ENCODE data around the gene IL21.
"Not testable (repeated sequence)": the region's sequence is repeated elsewhere in the genome, so short reads cannot be mapped to it uniquely, and the experiment has no call there.

IL21 gene

DNA sequence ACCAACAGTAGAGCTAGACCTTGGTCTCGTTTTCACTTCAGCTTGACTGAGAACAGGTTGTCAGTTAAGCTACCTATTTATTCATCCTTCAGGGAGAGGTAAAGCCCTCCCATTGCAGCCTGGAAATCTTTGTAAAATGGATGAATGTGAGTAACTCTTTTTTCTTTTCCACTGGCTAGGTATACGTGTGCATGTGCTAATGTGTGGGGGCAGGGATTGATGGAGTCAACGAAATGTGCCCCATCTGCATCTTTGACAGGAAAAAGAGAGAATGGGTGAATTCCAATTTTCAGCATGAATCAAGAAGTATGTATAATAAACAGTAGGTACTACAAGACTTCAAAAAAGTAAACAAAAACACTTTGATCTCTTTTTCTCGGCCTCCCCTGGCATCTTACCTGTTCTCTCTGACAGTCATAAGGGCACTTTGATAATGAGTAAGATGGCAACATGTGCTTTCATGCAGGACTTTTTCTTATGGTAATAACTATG is at the start of gene IL21:
TSS of gene IL21 (minus strand) at position 51 of the 492 bp plus-strand sequence. CDS start 55 bp downstream, outside the sequence.
- DNase-seq, result no peak

DNA sequence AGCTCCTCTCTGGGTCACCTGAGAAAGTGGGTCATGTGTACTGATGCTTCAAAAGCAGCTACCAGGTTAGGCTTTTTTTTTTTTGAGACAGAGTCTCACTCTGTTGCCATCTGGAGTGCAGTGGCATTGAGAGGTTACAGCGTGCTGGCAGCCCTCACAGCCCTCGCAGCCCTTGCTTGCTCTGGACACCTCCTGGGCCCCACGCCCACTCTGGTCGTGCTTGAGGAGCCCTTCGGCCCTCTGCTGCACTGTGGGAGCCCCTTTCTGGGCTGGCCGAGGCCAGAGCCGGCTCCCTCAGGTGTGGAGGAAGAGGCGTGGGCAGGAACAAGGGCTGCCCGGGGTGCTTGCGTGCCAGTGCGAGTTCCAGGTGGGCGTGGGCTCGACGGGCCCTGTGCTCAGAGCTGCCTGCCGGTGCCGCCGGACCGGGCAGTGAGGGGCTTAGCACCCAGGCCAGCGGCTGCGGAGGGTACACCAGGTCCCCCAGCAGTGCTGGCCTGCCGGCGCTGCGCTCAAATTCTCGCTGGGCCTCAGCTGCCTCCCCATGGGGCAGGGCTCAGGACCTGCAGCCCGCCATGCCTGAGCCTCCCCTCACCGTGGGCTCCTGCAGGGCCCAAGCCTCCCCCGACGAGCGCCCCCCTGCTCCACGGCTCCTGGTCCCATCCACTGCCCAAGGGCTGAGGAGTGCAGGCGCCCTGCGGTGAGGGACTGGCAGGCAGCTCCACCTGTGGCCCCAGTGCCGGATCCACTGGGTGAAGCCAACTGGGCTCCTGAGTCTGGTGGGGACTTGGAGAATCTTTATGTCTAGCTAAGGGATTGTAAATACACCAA is 49.3 kb upstream of the IL21 start:
- no peak for DNase-seq

DNA sequence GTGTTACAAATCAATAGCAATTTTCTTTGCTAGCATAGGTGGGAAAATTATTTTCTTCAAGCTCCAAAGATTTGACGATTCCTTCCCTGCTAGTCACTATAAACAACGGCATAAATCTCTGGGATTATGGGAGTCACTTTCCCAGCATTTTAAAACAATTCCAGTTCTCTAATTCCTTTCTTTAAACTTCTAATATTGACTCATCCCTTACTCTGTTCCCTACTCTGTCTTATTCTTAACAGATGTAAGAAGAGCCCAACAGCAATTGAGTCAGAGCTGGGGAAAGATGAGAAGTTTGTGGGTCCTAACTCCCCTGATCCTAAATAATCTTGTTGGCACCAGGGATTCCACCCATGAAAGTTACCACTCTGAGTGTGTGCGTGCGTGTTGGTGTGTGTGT is 47.4 kb upstream of the IL21 start:
- no peak for DNase-seq

DNA sequence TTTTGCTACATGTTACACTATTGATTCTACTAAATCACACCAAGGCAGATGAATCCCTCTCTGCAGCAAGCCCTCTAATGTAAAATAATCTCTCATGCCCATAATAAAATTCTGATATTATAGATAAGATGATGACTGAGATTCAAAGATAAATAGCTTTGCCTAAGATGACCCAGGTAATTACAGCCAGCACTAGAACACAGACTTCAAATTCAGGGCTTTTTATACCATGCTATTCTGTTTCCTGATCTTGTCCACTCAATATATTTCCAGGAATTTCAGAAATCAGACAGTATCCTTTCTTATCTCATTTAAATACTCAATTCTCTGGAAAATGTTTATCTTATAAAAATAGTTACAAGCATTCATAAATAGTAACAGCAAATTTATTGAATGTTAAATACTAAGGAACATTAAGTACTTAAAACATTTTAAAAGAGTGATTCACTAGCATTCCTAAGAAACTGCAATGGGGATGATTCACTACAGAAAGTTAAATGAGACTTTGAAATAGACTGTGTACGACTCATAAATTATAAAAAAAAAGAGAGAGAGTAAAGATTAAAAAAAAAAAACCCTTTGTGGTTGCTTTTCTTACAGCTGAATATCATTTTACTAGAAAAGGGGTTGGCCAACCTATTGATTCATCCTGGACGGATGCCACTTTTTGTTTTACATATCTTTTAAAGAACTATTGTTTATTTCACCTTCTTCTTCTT is 45.8 kb upstream of the IL21 start:
- DNase-seq, result no peak

DNA sequence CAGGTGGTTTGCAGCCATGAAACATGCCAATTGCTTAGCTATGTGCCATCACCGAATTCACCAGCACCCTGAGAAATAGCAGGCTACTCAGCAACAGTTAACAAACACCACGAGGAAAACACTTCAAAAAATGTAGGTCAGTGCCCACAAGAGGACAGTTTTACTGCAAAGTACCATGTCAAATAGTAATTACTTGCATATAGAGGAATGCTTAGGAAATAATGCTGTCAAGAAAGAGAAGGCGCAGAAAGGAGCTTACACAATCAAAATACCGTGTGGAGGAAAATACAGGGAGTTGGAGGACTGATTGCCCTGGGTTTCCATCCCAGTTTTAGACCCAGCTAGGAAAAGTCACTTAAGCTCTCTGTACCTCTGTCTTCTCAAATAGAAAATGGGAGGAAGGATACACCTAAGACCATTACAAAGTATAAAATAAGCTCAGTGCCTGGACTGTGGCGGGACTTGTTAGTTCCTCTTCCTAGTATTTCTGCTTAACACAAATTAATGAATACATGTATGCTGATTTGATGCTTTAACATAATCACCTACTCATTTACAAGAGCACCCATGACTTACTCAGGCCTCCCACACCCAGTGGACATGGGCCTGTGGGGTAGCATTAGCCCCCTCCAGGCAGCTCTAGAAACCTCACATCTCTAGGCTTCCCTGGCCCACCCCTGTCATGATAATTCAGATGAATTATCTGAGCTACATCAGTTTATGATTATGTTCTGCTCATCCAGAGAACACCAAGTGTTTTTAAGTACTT is 44.5 kb upstream of the IL21 start:
- no peak for DNase-seq

DNA sequence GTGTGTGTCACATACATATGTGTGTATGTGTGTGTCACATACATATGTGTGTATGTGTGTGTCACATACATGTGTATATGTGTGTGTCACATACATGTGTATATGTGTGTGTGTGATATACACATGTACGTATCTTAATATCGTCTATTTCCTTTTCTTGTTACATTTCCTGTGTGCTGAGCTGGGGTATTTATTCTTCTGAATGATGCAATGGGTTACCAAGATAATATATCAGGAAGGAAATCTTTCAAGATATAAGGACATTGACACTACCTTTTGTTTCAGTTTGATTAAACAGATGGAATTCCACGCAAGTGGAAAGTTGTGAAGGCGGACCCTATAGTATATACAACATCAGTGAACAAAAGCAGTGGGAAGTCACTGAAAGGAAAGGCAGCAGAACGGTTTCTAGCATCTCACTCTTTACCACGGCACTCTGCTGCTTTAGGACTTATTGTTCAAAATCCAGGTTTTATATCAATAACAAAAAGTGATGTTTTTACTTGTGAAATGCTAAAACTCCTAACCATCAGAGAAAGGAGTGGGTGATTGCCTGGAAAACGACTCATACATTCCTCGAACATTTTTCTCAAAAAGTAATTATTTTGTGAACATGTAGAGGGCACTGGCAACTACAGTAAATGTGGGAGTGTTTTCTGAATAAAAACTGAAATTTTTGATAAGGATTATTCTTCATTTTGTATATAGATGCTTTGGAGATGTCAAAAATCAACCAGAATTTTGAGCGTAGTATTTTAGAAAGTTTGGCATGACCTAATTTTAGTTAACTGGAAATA is 43.1 kb upstream of the IL21 start:
- no peak for DNase-seq

DNA sequence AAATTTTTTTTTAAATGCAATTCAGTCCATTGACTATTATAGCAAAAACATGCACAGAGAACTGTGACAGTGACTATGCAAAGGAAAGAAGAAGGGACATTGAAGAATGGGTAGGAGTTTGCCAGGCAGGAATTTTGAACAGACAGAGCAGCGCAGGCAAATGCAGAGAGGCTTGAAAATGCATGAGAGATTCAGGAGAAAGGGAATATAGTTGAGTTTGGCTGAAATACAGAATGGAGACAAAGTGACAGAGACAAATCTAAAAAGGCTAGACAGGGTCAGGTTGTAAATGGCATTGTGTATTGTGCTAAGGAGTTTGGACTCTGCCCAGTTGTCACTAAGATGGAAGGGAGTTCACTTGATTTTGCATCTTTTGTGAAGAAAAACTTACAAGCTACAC is 42.4 kb upstream of the IL21 start:
- DNase-seq, result no peak

DNA sequence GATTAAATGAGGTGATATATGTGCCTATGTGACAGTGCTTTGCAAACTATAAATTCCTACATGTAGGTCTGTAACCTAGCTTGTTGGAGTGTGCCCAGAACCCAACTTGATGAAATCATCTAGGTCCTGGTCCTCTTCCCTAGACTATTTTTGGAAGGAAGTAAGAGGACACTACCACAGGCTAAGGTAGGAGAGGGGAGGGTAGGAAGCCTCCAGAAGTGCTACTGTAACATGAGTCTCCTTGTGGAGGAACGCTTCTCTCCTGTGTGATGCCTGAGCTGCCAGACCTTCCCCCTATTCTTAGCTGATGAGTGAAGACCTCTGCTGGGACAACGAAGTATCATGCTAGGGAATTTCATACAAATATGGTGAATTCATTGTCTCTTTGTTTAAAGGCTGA is 41.8 kb upstream of the IL21 start:
- no peak for DNase-seq

DNA sequence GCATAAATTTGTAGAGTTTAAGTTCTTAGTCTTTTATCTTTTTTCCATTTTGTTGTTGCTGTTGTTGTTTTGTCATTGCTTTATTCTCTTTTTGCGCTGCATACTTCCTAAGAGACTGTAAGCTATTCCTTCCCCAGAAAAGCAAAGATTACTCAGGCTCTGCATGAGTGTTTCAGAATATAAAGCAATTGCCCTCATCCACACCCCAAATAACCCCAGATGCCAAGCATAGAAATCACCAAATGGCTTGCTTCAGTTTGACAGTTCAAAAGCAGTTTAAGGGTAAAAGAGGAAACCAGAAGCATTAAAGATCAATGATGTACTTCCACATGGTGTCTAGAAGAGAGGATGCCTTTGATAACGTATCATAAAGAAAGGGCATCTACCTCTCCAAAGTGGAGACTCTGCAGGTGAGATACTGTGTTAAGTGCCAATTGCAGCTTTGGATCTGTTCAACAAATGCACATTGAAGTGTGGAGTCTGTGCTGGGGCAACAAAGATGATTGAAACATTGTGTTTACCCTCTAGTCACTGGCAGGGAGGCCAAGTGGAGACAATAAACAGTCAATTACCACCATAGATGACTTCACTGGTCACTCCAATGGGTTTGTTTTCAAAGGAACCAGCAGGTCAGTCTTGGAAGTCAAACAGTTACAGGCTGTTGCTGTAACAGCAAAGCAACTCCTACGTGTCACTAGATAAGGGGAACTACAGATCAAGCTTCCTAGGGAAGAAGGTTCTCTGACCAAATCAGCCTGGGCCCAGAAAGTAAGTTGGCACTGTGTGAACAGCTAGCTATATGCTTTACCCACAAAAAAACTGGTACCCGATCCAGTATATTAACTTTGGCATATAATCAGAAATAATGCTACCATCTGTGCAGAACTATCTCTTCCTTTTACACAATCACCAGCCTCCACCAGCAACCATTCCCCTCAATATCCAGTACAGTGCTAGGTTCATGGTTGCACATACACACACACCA is 40.6 kb upstream of the IL21 start:
- DNase-seq, result no peak

DNA sequence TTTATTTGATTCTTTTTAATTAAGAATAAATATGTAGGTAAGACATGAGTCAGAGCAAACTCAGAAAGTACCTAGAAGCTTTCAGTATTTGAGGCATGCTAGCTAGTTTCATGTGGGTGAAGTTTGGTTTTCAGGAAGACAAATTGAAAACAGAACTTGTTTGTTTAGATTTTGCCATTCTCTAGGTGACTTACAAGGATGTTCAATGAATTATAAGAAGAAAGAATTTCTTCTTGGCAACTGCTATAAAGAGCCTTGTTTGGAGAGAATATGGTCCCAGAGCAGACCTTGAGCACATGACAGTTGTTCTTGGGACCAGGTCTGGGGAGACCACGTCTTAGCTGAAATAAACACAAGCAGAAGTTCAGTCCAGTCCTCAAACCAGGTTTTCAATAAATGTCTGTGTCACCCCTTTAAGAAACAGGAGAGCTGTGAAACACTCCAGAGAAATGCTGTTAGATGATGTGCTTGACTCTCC is 38.0 kb upstream of the IL21 start:
- DNase-seq, result no peak

DNA sequence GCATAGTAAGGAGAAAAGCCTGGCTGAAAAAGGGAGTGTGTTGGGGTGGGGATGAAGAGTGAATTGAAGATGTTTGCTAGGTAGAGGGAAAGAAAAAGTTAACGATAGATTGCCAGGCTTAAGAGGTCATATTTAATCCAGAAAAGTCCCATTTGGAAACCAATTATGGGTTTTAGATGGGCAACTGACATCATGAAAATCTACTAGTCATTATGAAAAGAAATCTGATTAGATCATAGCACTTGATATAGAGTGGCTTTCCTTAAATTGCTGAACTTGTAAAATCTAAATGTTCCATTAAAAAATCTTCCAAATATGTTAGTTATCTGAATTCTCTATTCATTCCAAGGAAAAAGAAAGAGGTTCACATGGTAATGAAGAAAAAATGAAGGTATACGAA is 37.5 kb upstream of the IL21 start:
- no peak for DNase-seq

DNA sequence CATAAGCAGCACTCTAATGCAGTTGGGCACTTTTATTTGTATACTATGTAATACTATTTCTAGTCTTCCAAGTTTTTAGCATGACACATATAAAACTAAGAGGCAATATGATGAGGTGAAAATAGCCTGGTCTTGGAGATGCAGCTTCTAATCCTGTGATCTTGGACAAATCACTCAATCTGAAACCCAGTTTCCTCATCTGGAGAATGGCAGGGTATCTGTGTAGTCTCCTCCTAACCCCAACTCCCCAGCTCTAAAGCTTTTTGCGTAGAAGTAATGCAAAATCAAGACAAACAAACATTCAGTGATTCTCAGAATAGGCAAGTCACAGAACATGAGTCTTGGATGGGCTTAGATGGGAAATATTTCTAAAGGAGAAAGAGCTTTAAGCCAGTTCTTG is 36.7 kb upstream of the IL21 start:
- no peak for DNase-seq

DNA sequence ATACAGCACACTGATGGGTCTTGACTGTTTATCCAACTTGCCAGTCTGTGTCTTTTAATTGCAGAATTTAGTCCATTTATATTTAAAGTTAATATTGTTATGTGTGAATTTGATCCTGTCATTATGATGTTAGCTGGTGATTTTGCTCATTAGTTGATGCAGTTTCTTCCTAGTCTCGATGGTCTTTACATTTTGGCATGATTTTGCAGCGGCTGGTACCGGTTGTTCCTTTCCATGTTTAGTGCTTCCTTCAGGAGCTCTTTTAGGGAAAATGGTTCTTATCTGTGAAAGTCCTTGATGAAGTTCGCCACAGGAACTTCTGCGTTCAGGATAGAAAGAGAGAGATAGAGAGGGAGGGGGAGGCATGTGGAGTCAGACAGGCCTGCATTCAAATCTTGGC is 35.7 kb upstream of the IL21 start:
- not testable (repeated sequence) for DNase-seq

DNA sequence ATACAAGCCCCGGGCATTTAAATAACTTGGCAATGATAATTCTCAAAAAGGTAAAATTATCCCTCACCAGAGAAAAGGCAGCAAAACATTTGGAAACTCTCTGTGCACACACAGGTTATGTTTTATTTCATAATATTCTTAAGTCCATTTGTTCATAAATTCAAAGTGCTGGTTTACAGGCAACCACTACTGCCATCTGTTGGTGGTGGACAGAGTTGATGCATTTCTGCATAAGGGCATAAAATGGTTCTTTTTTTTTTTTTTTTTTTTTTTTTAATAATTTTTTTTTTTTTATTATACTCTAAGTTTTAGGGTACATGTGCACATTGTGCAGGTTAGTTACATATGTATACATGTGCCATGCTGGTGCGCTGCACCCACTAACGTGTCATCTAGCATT is 31.5 kb upstream of the IL21 start:
- DNase-seq, result no peak

DNA sequence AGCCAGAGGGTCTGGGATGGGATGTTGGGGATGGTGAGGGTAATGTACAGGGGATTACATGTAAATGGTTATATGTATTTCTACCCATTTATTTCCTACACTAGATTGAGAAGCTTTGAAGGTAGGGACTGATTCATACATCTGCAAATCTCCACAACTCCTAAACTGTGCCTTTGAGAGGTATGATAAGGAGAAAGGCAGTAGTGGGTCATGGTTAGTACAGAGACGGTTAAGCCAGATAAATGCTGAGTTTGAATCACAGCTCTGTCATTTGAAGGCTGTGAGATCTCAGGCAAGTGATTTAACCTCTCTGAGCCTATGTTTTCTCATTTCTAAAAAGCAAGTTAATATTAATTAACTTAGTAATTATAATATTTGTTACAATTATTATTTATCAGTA is 29.3 kb upstream of the IL21 start:
- DNase-seq, result no peak

DNA sequence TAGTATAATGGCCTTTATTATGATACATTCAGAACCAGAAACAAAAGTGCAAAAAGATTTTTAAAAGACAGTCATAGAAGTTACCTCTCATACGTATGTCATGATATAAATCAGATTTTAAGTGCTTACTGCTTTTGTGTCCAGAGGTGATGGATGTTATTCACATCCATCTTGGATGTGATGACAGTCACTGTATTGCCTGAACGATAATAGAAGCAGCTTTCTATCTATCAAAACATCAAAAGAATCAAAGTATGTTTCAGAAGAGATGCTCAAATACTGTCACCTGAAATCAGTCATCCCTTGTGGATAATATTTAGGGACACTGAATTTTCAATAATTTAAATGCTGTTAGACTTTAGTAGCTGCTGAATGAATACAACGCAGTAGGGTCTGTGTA is 26.8 kb upstream of the IL21 start:
- no peak for DNase-seq

DNA sequence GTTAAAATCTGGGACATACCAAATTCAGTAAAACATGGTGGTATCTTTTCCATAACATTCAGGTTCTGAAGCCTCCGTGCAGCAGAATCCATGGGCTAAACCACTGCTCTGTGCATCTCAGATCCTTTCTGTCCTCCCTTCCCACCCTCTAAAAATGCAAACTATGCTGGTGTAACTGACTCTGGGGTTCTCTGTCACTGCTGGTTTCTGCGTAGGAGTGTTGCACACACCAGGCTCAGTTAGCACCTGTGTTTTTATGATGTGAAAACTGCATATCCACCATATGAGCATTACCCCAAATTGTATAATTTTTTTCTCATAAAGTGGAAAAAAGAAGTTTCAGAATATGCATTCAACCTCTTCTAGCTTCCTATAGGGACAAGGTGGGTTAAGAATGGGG is 22.4 kb upstream of the IL21 start:
- DNase-seq, result no peak

DNA sequence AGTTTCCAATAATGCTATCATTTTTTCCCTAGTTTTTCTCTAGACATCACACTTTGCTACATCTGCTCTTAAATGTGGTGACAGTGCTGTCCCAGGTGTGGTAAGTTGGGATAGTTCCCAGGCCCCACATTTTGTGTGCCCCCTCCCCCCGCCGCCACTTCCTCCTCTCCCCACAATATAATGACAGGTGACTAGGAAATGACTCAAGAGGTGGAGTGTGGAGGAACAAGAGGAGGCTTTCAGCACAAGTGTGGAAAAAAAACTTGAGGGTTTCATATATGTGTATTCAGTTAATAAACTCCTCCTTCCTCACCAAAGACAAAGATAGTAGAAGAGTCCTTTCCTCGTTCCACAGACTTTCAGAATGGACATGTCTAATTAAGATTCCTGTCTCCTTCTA is 18.3 kb upstream of the IL21 start:
- no peak for DNase-seq

DNA sequence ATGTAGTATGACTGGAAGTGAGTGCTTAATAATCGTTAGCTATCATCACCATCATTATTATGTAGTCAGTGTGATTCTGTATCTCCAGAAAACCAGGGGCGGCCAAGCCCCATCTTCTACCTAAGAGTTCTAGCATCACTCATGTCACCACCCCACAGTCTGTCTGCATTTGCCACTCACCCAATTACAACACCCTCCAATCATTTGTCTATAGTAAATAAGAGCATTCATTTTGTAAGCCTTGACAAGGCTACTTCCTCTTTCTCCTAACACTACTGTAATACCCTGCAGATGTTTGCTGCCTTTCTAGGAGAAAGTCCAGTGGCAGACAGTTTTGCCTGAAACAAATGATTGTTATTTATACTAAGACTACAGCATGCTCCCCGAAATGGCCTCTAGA is 15.8 kb upstream of the IL21 start:
- no peak for DNase-seq

DNA sequence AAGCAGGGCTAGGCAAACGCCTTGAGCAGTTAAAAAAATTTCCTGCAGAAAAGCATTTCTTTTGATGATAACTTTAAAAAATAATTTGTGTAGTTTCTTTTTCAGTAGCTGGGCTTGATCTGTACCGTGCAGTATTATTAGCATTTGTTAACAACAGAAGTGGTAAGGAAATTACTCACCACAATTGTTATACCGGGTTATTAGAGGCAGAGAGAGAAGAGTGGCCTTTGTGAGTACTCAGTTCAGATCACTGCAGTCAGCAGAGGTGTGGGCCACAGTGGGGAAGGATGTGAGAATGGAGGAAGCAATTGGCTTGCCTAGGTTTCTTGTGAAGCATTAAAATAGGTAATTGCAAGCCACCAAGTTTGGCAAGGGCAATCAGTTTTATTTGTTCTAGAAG is 14.3 kb upstream of the IL21 start:
- DNase-seq, result no peak

DNA sequence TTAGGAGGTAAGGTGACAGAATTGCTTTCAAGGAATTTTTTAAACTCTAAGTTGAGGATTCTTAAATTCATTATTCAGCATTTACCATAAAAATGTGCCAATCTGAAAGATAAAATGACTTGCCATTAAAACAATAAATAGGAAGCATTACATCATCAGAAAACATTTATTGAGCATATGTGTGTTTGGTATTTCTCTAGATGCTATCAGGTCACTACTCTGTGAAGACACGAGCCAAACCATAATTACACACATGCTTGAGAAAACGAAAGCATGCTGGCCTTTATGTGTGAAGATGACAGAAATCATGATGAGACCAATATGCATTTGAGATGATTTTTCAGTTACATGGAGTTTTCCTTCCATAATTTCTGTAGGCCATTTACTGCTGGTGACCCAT is 12.3 kb upstream of the IL21 start:
- DNase-seq, result no peak

Data from KG1 (cell line).